HEK293 (cell line): Measurements from ENCODE around the gene TCERG1L.

ENCODE experiments used
- CTCF ChIA-PET: fragments of 350-600 bp; formaldehyde crosslinking; extraction: SDS; loops from one replicate; lab custom pipeline; 2021; ENCODE audit warnings: antibody characterized with exemption; lab: Yijun Ruan, JAX
- POLR2A ChIA-PET: fragments of 300-600 bp; formaldehyde crosslinking; extraction: SDS; loops from one replicate; lab custom pipeline; 2020; ENCODE audit warnings: antibody characterized with exemption, inconsistent platforms; lab: Yijun Ruan, JAX
- H3K27ac ChIP-seq: fragments of 200-500 bp; sonication (Bioruptor generic); 2 replicates; pipeline ENCODE4 v1.5.1; 2014; ENCODE audit warnings: low read depth, low read length, control low read depth, inconsistent platforms; ENCODE audit errors: extremely low read depth
- H3K36me3 ChIP-seq, 2 experiments: fragments of 200-500 bp in 1 of 2; sonication (Bioruptor generic) in 1 of 2; 1 replicate in 1 of 2; 2 replicates in 1 of 2; pipeline ENCODE4 v1.5.1; 2014 to 2017; ENCODE audit warnings: inconsistent platforms in 2 of 2, low read length in 2 of 2; ENCODE audit not compliant: control insufficient read depth in 2 of 2, insufficient read depth in 1 of 2
- H3K4me1 ChIP-seq: fragments of 200-500 bp; sonication (Bioruptor generic); 2 replicates; pipeline ENCODE4 v1.5.1; 2014; ENCODE audit warnings: mild to moderate bottlenecking, low read length, inconsistent platforms; ENCODE audit not compliant: control insufficient read depth, insufficient read depth
- H3K4me3 ChIP-seq: 2 replicates; pipeline ENCODE4 v1.5.1; 2011; ENCODE audit warnings: low read depth, mild to moderate bottlenecking, control low read depth, low read length, moderate library complexity
- H3K9me3 ChIP-seq: fragments of 200-500 bp; sonication (Bioruptor generic); 2 replicates; pipeline ENCODE4 v1.5.1; 2014; ENCODE audit warnings: low read depth, low read length, inconsistent platforms; ENCODE audit not compliant: control insufficient read depth, insufficient read depth
- ELK4 ChIP-seq: IDR thresholded peaks from 2 replicates; pipeline ENCODE4 v1.6.1; 2011; ENCODE audit warnings: mild to moderate bottlenecking, low read depth, low read length, borderline replicate concordance
- HOXC10 ChIP-seq: sonication (generic); formaldehyde crosslinking; IDR thresholded peaks from 2 replicates; pipeline ENCODE4 v1.8.1; 2023; ENCODE audit warnings: mild to moderate bottlenecking, missing genetic modification reagents
- RBAK ChIP-seq: fragments of 450-650 bp; formaldehyde crosslinking; IDR thresholded peaks from 2 replicates; pipeline ENCODE4 v1.5.1; 2016; ENCODE audit warnings: missing biosample characterization, missing genetic modification characterization
- SETDB1 ChIP-seq: IDR thresholded peaks from one replicate; pipeline ENCODE4 v1.6.1; 2017; ENCODE audit warnings: mild to moderate bottlenecking, low read length, moderate library complexity, mixed read lengths; ENCODE audit not compliant: insufficient read length
- SP2 ChIP-seq: fragments of 450-650 bp; formaldehyde crosslinking; IDR thresholded peaks from 2 replicates; pipeline ENCODE4 v1.5.1; 2016; ENCODE audit warnings: missing biosample characterization, missing genetic modification characterization
- ZBTB7A ChIP-seq: fragments of 450-650 bp; formaldehyde crosslinking; IDR thresholded peaks from 2 replicates; pipeline ENCODE4 v1.5.1; 2016; ENCODE audit warnings: low read depth, missing biosample characterization, missing genetic modification characterization
- ZFHX2 ChIP-seq: fragments of 450-650 bp; formaldehyde crosslinking; conservative IDR thresholded peaks from 2 replicates; pipeline ENCODE4 v1.5.1; 2016; ENCODE audit warnings: missing biosample characterization, missing genetic modification characterization
- ZFP69B ChIP-seq: fragments of 450-650 bp; formaldehyde crosslinking; IDR thresholded peaks from 2 replicates; pipeline ENCODE4 v1.5.1; 2016; ENCODE audit warnings: missing biosample characterization, missing genetic modification characterization
- ZNF16 ChIP-seq: fragments of 450-650 bp; formaldehyde crosslinking; IDR thresholded peaks from 2 replicates; pipeline ENCODE4 v1.5.1; 2016; ENCODE audit warnings: low read depth, missing biosample characterization, missing genetic modification characterization
- ZNF169 ChIP-seq: fragments of 450-650 bp; formaldehyde crosslinking; IDR thresholded peaks from 2 replicates; pipeline ENCODE4 v1.5.1; 2016; ENCODE audit warnings: missing biosample characterization, missing genetic modification characterization
- ZNF175 ChIP-seq: fragments of 450-650 bp; formaldehyde crosslinking; IDR thresholded peaks from 2 replicates; pipeline ENCODE4 v1.5.1; 2016; ENCODE audit warnings: missing biosample characterization, missing genetic modification characterization
- ZNF2 ChIP-seq: fragments of 450-650 bp; formaldehyde crosslinking; IDR thresholded peaks from 2 replicates; pipeline ENCODE4 v1.5.1; 2016; ENCODE audit warnings: missing biosample characterization, missing genetic modification characterization
- ZNF26 ChIP-seq: fragments of 450-650 bp; formaldehyde crosslinking; IDR thresholded peaks from 2 replicates; pipeline ENCODE4 v1.5.1; 2016; ENCODE audit warnings: missing biosample characterization, missing genetic modification characterization
- ZNF302 ChIP-seq: fragments of 450-650 bp; formaldehyde crosslinking; IDR thresholded peaks from 2 replicates; pipeline ENCODE4 v1.5.1; 2016; ENCODE audit warnings: missing biosample characterization, missing genetic modification characterization, low read depth
- ZNF513 ChIP-seq: fragments of 450-650 bp; IDR thresholded peaks from 2 replicates; pipeline ENCODE4 v1.5.1; 2018; ENCODE audit warnings: missing biosample characterization, missing genetic modification characterization
- ZNF518A ChIP-seq: fragments of 450-650 bp; formaldehyde crosslinking; conservative IDR thresholded peaks from 2 replicates; pipeline ENCODE4 v1.5.1; 2016; ENCODE audit warnings: low read depth, missing biosample characterization, missing genetic modification characterization
- ZNF548 ChIP-seq: fragments of 450-650 bp; formaldehyde crosslinking; IDR thresholded peaks from 2 replicates; pipeline ENCODE4 v1.5.1; 2016; ENCODE audit warnings: missing biosample characterization, missing genetic modification characterization
- ZNF664 ChIP-seq: fragments of 450-650 bp; formaldehyde crosslinking; IDR thresholded peaks from 2 replicates; pipeline ENCODE4 v1.5.1; 2016; ENCODE audit warnings: missing biosample characterization, missing genetic modification characterization
- ZNF670 ChIP-seq: fragments of 450-650 bp; formaldehyde crosslinking; IDR thresholded peaks from 2 replicates; pipeline ENCODE4 v1.5.1; 2016; ENCODE audit warnings: missing biosample characterization, missing genetic modification characterization, low read depth
- ZNF747 ChIP-seq: fragments of 450-650 bp; formaldehyde crosslinking; IDR thresholded peaks from 2 replicates; pipeline ENCODE4 v1.5.1; 2016; ENCODE audit warnings: missing biosample characterization, missing genetic modification characterization
- ZNF837 ChIP-seq: fragments of 450-650 bp; formaldehyde crosslinking; IDR thresholded peaks from 2 replicates; pipeline ENCODE4 v1.5.1; 2016; ENCODE audit warnings: missing biosample characterization, missing genetic modification characterization

The TCERG1L gene

GRCh38 chr10:131109726-131110125 lies 201.8 kb downstream of the TCERG1L start:
- ChIA-PET CTCF (no interaction called here), POLR2A (no interaction called here)
- H3K9me3 ChIP-seq, result no peaks in the 10 kb centered on the region
- H3K4me1 ChIP-seq, result no peaks in the 10 kb centered on the region
- TF ChIP-seq ZNF664 (tag by site-specific recombination), result no peak
- H3K27ac ChIP-seq, result no peak overlapping the region
- no peak overlapping the region for H3K4me3 ChIP-seq
- H3K36me3 ChIP-seq, result no peaks in the 10 kb centered on the region

- TF ChIP-seq ZNF302 (tag by site-specific recombination) (no peak), ZNF2 (no peak), ZNF518A (tag by site-specific recombination) (no peak), HOXC10 (CRISPR knock-in tag) (no peak), ZNF747 (tag by site-specific recombination) (no peak), ZNF26 (tag by site-specific recombination) (no peak), ZNF513 (tag by site-specific recombination) (no peak)
- no peaks in the 10 kb centered on the region for H3K36me3 ChIP-seq
- no peaks in the 10 kb centered on the region for H3K9me3 ChIP-seq
- H3K27ac ChIP-seq, result no peak overlapping the region
- ChIA-PET CTCF (no interaction called here), POLR2A (no interaction called here)
- H3K4me1 ChIP-seq, result no peaks in the 10 kb centered on the region
- H3K4me3 ChIP-seq, result no peak overlapping the region
These were observed 202.2 kb downstream of the TCERG1L start for GRCh38 chr10:131109291-131109690.

- TF ChIP-seq SETDB1 (peak; percentile 12), ZFP69B (tag by site-specific recombination) (no peak)
- CTCF ChIA-PET, result no interaction called here
- POLR2A ChIA-PET, result no interaction called here
- H3K4me3 ChIP-seq, result no peak overlapping the region
- H3K36me3 ChIP-seq, result no peaks in the 10 kb centered on the region
- H3K9me3 ChIP-seq, result no peaks in the 10 kb centered on the region
- H3K27ac ChIP-seq, result no peak overlapping the region
- H3K4me1 ChIP-seq, result no peaks in the 10 kb centered on the region
These were observed 203.6 kb downstream of the TCERG1L start for GRCh38 chr10:131107970-131108369.

- Histone ChIP-seq H3K27ac (no peak overlapping the region), H3K4me1 (no peaks in the 10 kb centered on the region), H3K9me3 (no peaks in the 10 kb centered on the region), H3K36me3 (no peaks in the 10 kb centered on the region), H3K4me3 (no peak overlapping the region)
- POLR2A ChIA-PET, result no interaction called here
- CTCF ChIA-PET, result no interaction called here
- no peak for TF ChIP-seq ZNF169 (tag by site-specific recombination)
- TF ChIP-seq ZNF175 (tag by site-specific recombination), result no peak
- TF ChIP-seq ZBTB7A (tag by site-specific recombination), result no peak
- no peak for TF ChIP-seq SP2 (tag by site-specific recombination)
- no peak for TF ChIP-seq RBAK (tag by site-specific recombination)
- no peak for TF ChIP-seq ZNF670 (tag by site-specific recombination)
- TF ChIP-seq ZNF548 (tag by site-specific recombination), result no peak
- TF ChIP-seq ZFHX2 (tag by site-specific recombination), result no peak
- TF ChIP-seq HOXC10 (CRISPR knock-in tag), result no peak
- no peak for TF ChIP-seq ZNF837
- no peak for TF ChIP-seq ELK4
- TF ChIP-seq ZNF16 (tag by site-specific recombination), result no peak
These were observed 208.8 kb downstream of the TCERG1L start for GRCh38 chr10:131102676-131103075.
